Measurements from ENCODE around the gene SLC25A23.
A peak's percentile ranks its signal among the peaks of the same experiment; 100 is the strongest.

Gene SLC25A23

DNA sequence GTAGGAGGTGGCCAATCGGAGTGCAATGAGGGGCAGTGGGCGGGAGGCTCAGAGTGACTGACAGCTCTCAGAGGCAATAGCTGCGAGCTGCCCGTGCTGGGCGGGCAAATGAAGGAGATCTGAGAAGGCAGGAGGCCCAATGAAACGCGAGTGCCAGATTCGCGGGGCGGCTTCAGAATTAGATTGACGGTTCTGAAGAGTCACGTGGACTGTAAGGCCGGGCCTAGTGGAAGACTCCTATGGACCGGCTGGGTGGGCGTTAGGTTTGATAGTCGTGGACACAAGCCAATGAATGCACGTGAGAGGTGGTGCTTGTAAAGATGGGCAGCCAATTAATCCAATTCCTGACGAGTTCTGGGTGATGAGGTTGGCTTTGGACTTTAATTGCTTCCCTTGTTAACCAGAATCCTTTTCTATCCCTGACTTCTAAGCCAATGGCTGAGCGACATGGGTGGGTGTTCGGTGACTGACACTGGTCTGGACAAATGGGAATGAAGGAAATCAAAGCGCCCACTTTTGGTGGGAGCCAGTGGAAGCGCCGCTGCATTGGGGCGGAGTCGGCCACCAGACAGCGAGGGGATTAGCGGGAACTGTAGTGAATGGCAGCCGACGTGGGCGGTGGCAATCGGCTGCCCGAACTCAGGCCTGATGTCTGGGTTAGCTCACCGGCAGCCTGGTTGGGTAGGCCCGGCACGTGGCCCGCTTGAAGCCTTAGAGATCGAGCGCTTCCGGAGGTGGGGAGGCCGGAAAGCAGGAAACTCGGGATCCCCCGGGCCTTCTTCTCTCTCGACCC is 34.5 kb downstream of the SLC25A23 start:
- peak; percentile 96 to 97 for DNase-seq (ENCODE audit: low read depth in 2 of 2)

DNA sequence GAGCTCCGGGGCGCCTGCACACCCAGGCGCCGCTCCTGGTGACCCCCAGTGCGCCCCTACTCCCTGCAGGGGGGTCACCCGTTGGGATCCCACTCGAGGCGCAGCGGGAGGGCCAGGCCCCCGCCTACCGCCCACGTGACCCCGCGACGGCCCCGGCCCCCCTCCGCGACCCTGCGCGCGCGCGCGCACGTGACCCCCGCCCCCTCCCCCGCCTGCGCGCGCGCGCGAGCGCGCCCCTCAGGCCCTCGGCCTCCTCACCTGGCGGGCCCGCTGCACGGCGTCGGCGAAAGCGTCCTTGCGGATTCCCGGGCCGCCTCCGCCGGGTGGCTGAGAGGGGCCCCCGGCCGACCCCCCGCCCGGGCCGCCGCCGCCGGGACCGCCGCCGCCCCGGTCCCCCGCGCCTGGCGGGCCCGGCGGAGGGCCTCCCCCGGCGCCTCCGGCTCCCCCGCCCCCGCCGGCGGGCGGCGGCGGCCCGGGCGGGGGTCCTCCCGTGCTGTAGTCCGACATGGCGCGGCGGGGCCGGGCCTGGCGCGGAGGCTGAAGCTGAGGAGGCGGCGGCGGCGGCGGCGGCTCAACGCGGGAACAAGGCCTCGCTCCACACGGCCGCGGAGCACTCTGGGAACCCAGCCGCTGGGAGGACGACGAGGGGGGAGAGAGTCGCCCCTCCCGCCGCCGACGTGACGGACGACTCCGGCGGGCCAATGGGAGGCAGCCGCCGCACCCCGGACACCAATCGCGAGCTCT is 35.2 kb downstream of the SLC25A23 start, which contains the start of gene KHSRP:
Gene KHSRP (minus strand): TSS at position 617 of the 744 bp plus-strand sequence. CDS start 110 bp downstream, at position 507.
- DNase-seq (ENCODE audit: low read depth in 2 of 2) = peak; percentile 25 to 44

DNA sequence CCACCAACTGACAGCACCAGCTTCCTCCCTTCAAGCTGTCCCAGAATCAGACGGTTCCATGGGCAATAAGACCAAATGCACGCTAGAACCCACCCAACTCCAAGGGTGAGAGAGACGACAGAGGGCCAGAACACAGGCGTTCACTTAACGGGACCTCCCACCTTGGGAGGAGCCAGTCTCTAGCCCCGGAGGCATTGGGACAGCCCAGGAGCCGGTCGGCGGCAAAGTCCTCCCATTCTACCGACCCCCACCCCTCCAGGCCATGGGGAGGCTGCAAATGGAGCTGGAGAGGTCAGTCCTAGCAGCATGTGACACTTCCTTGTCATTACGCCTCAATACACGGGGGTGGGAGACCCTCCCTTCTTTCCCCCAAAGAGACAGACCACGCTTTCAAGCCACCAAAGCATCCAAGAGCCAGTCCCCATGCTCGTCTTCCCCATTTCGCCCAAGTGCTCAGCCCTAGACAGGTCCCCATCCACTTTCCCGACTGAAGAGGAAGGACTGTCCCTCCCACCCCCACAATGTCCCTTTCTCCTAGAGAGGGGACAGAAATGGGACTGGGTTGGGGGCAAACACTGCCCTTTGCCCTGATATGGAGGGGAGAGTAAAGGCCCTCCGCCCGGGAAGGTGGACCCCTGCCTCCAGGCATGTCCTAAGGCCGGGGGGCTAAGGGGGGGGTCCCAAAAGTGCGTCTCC is 35.9 kb downstream of the SLC25A23 start:
- no peak for DNase-seq (ENCODE audit: low read depth in 2 of 2)

DNA sequence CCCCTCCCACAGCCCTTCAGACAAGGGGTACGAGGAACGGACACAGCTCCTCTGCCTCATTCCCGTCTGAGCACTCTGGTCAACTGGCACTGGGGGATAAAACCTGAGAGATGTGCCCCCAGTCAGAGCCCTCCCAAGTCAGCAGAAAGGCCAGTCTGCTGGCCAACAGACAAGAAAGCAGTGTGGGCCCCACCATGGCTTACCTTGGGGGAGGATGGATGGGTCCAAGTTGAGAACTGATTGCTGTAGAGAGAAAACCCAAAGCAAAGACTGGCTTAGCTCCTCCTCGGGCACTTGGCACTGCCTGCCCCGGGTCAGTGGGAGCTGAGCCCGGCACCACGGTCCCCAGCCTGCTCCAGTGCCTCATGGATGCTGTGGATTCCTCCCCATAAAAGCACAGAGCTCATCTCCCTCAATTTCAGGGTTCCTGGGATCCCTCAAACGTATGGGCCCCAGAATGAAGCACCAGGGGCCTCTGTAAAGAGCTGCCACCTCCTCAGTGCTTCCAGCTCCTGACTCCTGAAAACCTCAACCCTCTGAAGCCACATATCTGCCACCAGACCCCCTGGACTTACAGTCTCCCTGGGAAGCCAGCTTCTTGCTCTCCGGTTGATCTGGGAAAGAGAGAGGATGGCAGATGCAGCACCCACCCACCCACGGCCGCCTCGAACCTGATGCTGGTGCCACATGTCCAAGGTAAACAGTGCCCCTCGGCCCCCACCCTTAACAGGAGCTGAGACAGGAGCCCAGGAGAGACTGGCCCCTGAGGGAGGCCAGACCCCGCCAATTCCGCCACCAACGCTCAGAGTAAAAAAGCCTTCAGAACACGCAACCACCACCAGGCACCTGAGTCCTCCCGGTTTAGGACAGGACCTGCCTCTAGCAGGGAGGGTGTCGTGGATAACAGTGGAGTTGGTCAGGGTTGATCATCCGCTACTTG is 38.2 kb downstream of the SLC25A23 start:
- no peak for DNase-seq (ENCODE audit: low read depth in 2 of 2)

DNA sequence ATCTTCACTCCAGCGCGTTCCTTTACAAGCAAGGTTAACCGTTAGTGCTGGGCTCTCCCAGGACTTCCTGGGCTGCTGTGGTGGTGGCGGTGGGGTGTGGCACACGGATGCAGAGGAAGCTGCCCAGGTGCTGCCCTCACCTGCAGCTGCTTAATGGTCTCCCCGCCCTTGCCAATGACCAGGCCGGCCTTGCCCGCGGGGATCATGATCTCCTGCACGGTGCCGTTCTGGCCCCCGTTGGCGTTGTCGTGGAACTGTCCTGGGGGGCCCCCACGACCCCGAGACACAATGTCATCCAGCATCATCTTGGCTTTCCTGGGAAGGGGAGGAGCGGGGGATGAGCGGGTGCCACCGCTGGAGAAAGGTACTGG is 41.0 kb downstream of the SLC25A23 start:
- no peak for DNase-seq (ENCODE audit: low read depth in 2 of 2)

DNA sequence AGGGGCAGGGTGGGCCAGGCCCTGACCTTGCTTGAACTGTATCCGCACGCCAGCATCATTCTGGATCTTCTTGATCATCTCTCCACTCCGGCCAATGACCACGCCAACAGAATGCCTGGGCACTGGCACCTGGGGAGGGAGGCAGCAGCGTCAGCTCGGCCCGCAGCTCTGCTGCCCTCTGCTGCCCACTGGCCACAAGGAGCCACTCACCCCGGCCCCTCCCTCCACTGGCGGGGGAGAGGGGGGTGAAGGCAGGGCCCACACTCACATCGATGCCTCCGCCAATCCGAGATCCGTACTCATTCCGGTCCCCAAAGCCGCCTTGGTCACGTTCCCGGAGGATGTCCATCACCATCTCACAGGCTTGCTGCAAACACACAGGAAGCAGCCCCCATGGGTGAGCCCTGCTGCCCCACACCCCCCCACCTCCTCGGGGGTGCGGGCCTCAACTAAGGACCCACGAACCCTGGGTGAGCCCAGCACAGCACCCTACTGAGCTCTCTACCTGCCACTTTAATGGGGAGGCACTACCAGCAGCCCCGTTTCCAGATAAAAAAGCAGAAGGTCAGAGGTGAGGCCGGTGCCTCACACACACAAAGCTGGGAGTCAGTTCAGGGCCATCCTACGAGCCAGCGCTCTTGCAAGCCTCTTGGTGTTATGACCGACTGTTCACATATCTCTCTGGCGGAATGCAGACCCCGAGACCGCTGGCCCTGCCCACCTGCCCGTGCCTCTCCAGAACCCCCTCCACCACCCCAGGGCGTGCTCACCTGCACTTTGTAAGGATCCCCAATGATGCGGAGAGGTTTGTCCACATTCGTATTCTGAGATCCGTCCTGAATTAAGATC is 41.7 kb downstream of the SLC25A23 start:
- no peak for DNase-seq (ENCODE audit: low read depth in 2 of 2)

DNA sequence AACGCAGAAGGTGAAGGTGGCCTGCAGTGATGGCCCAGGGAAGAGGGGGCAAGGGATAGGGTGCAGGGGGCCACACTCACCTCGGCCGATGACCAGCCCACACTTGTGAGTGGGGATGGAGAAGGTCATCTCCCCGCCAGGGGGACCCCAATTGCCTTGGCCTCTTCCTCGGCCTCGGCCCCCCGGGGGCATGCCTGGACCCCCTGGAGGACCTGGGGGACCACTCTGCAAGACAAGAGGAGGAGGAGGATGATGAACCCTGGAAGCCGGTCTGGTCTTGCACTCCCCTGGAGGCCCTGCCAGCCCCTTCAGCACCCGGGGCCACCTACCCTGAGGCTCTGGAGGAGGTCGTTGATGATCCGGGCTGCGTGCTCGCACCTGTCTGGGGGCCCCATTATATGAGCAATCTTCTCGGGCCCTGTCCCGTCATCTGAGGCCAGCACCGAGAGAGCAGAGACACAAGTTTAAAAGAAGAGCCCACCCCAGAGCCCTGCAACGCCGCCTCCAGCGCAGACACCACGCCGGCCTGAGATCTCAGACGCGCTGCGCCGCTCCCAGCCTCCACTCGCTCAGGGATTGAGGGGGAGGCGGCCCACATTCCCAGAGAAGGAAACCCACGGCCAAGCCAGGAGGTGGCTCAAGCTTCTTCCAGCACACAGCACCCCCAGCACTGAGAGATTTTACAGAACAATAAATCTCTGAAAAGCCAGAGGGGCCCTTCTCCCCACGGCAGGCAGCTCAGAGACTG is 42.8 kb downstream of the SLC25A23 start:
- no peak for DNase-seq (ENCODE audit: low read depth in 2 of 2)

DNA sequence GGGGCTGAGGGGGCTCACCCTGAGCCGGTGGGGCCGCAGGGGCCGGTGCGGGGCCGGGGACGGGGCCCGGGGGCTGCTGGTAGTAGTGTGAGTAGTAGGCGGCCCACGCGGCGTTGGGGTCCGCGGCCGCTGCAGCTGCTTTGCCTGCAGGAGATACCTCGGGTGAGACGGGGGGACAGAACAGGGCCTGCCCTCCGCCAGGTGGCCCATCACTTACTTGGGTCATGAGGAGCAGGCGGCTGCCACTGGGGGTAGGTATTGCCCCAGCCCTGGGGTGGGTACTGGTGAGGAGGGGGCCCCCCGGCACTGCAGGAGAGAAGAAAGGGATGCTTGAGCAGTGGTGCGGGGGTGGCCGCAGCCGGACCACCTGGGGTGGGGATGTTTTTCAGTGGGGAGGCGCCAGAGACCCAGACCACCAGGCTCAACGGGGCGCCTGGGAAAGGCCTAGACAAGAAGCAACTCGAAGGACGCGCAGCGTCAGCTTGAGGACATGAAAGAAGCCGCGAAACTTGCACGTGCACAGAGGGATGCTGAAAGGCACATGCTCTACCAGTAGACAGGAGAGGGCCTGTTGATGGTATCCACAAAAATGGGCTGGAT is 43.9 kb downstream of the SLC25A23 start:
- no peak for DNase-seq (ENCODE audit: low read depth in 2 of 2)

DNA sequence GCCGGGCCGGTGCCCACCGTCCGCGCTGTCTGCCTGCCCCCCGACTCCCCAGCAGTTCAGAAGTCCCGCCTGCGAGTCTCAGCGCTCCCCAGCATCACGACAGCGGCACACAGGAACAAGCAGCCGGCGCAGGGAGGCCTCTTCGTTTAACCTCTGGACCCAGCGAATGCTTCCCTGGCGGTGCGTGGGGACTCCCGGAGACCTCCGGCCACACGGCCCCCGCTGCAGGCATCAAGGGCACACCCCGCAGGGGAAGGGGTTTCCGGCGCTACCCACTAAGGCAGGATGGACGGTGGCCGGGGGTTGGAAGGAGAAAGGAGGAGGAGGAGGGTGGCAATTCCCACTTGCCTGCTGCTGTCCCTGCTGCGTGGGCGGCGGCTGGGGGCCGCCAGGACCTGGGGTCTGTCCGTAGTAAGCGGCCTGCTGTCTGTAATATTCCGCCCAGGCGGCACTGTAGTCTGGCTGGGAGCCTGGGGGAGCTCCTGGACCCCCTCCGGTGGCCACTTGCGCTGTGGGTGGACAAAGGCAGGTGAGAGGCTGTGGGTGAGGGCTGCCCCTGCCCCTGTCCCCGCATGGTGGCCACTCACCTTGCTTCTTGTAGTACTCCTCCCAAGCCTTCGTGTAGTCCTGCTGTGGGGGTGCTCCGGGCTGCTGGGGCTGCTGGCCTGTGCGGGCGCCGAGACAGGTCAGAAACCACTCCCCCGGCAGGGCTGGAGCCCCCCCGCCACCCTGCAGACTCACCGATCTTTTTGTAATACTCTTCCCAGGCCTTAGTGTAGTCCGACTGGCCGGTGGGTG is 44.6 kb downstream of the SLC25A23 start:
- DNase-seq (ENCODE audit: low read depth in 2 of 2) = no peak

DNA sequence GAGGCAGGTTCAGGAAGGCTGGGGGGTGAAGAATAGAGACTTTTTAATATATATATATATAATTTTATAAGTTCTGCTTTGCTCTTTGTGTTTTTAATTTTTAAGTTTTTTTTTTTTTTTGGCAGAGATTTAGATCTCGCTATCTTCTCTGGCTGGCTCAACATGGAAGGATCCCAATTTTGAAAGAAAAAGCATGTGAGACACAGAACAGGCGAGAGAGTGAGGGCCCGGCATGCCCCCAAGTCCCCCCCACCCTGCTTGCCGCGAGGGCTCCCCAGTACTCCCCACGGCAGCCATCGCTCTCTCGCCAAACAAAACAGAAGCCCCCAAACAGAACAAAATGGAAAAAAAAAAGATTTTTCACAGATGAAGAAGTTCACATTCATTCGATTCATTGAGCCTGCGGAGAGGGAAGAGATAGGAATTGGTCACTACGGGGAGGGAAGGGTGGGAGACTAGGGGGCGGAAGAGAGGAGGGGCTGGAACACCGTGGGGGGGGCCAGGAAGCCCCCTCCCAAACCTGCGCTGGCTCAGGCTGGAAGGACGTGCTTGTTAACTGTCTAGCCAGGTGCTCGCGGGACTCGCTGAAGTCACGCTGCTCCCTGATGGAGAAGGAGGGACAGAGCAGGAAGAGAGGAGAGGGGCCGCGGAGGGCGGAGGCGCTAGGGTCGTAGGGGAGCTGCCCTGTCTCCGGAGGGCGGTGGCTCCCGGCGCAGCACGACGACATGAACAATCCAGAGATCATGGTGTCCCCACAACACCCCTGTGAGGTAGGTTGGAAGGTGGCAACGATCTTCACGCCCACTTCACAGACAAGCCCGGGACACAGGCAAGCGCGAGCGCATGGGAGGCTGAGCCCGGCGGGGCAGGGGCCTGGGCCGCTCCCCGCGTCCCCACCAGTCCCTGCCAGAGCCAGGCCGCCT is 45.6 kb downstream of the SLC25A23 start:
- no peak for DNase-seq (ENCODE audit: low read depth in 2 of 2)

DNA sequence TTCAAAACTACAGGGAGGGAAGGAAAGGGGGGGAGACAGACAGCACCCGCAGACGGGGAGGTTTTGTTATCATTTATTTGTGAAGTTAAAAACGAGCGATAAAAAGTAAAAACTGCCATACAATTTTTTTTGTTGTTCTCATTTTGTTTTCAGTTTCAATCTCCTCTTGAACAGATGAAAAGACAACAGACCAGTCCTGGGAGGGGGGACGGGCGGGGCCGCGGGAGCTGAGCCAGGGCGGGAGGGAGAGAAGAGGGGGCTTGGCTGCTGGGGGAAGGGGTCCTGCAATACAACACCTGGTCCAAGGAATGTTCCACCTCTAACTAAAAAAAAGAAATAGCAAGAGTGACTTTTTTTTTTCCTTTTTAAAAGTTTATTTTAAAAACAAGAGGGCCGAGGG is 46.3 kb downstream of the SLC25A23 start:
- DNase-seq (ENCODE audit: low read depth in 2 of 2) = no peak

DNA sequence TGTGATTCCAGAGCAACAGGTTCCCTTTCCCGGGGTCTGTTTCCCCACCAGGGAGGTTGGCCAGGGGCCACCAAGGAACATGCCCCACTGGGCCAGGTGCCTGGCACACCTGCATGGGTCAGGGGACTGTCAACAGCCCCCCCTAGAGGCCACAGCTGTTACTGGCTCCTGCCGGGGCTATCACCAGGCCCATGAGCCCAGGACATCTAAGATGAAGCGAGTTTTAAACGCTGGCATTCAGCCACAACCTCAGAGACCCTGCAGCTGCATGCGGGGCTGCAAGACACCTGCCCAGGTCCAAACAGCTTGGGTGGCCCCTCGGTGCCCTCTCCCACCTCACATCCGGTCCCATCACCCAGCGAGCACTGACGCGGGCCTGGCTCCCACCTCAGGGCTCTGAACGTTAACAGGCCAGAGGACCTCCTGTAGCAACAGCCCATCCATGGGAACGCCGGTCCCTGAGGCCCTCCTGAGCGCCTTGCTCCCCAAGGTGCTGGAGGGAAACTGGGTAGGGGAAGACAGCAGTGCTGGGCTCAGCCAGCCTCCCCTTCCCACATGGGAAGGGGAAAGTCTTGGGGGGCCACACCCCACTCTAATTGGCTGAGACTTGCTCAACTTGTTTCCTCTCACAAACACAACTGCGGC is 47.0 kb downstream of the SLC25A23 start:
- peak; percentile 32 to 39 for DNase-seq (ENCODE audit: low read depth in 2 of 2)

DNA sequence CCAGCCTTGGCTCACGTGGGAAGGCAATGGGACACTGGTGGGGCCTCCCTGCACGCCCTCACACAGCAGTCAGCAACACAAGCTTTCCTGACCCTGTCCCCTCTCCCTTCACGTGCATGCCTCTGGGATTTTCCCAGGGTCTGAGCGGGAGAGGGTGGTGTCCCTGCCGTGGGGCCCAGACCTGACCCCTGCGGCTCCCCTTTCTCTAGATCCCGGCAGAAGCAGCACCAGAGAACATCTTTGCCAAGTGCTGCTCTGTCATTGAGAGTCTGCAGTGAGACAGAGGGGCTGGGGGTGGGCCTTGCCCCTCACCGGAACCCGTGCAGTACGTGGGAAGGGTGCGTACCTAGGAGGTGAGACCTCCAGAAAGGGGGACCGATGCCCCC is 47.5 kb downstream of the SLC25A23 start:
- DNase-seq (ENCODE audit: low read depth in 2 of 2) = no peak

DNA sequence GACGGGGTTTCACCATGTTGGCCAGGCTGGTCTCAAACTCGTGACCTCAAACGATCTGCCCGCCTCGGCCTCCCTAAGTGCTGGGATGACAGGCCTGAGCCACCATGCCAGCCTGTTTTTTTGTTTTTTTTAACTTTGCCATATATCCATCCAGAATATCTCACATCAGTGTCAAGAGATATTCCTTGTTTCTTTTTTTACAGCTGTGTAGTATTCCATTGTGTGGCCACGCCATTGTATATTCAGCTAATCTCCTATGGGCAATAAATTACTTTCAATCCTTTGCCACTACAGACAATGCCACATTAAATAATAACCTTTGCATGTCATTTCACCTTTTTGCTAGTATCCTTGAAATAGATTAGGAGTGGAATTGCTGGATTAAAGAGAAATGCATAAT is 50.2 kb downstream of the SLC25A23 start:
- DNase-seq (ENCODE audit: low read depth in 2 of 2) = no peak

DNA sequence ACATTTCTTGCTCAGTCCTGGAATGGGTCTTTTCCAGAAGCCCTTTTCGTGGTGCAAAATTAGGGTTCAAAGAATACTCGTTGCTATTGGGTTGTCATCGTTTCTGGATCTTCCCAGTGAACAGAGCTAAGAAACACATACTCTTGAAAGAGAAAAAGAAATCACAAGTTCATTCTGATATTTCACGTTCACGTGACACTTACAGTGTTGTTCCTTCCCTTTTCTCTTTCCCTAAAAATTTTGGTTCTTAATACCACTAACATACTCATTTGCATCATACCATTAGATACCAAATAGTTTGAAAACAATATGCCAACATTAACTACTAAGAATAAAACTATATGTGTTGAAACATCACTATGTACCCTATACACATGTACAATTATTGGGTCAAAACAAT is 53.2 kb downstream of the SLC25A23 start:
- no peak for DNase-seq (ENCODE audit: low read depth in 2 of 2)

DNA sequence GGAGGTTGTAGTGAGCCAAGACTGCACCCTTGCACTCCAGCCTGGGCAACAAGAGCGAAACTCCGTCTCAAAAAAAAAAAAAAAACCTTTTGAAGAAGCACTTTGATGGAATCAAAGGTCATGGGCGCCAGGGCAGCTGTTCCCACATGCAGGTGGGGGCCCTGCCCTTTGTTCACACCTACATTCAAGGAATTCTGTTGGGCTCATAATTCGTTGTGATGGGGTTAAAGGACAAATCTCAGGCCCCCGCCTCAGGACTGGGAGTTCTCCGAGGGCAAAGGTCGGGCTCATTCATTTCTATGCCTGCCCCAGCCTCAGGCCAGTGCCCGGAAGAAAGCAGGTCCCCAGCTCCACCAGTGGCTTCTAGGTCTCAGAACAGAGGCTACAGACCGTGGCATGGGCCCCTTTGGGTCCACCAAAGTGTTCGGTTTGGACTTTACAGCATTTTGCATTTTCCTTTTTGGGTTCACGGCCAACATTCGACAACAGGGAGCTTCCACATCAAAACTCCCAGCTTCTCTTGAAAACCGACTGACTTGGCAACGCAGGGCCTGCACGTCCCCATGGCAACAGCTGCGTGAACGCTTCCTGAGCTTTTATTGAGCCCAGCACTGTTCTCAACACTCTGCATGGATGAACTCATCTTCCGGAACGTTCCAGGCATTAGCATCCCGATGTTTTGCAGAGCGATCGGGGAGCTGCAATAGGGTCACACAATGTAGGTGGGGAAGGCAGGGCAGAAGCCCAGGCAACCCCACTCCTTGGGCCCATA is 56.6 kb downstream of the SLC25A23 start:
- no peak for DNase-seq (ENCODE audit: low read depth in 2 of 2)

Data from stimulated activated CD4-positive, alpha-beta T cell treated with anti-CD3 and anti-CD28 coated beads, Interleukin-1b, Interleukin-23, amount 100 ng/mL, for 4 hours (primary cell).